HG02623 (cell line): ENCODE data around the gene DBN1.
"Not testable (repeated sequence)": the region's sequence is repeated elsewhere in the genome, so short reads cannot be mapped to it uniquely, and the experiment has no call there.

Source experiments
- ATAC-seq: cut with Tn5 transposase; IDR thresholded peaks from one replicate; pipeline ENCODE4 v1.9.1; 2021; ENCODE audit warnings: moderate library complexity; ENCODE audit not compliant: unreplicated experiment

The DBN1 gene

GRCh38 chr5:177431317-177432142 lies 41.9 kb downstream of the DBN1 start:
- ATAC-seq, result peak; percentile 36

GRCh38 chr5:177430972-177431316 lies 42.5 kb downstream of the DBN1 start:
- ATAC-seq, result no peak

- ATAC-seq, result no peak
These were observed 43.1 kb downstream of the DBN1 start for GRCh38 chr5:177430140-177430951.

- ATAC-seq, result no peak
These were observed 44.0 kb downstream of the DBN1 start for GRCh38 chr5:177429248-177430040.

GRCh38 chr5:177428574-177429217 lies 44.7 kb downstream of the DBN1 start:
- ATAC-seq, result no peak

- no peak for ATAC-seq
These were observed 45.4 kb downstream of the DBN1 start for GRCh38 chr5:177427919-177428573.

- ATAC-seq, result no peak
These were observed 46.1 kb downstream of the DBN1 start for GRCh38 chr5:177427211-177427822.

GRCh38 chr5:177426566-177427210 lies 46.7 kb downstream of the DBN1 start, which contains the start of gene GRK6:
GRK6 (plus strand) TSS chr5:177426676; CDS start chr5:177426846, 170 bp downstream.
- ATAC-seq, result peak; percentile 4

GRCh38 chr5:177425801-177426565 lies 47.5 kb downstream of the DBN1 start:
- ATAC-seq, result peak; percentile 73

- ATAC-seq, result no peak
These were observed 48.1 kb downstream of the DBN1 start for GRCh38 chr5:177425196-177425800.

- ATAC-seq, result no peak
These were observed 49.8 kb downstream of the DBN1 start for GRCh38 chr5:177423671-177424070.

- ATAC-seq, result no peak
These were observed 52.2 kb downstream of the DBN1 start for GRCh38 chr5:177421062-177421798.

GRCh38 chr5:177420472-177420871 lies 53.0 kb downstream of the DBN1 start:
- not testable (repeated sequence) for ATAC-seq

GRCh38 chr5:177419046-177419445 lies 54.4 kb downstream of the DBN1 start:
- no peak for ATAC-seq

GRCh38 chr5:177417081-177417480 lies 56.4 kb downstream of the DBN1 start:
- ATAC-seq, result not testable (repeated sequence)

- no peak for ATAC-seq
These were observed 59.0 kb downstream of the DBN1 start for GRCh38 chr5:177414481-177414880.

- ATAC-seq, result peak; percentile 53
These were observed 60.7 kb downstream of the DBN1 start for GRCh38 chr5:177412603-177413233.
